Upper lobe of right lung (tissue), 1 donor: ENCODE data around the gene ROBO3. TPM values are rescaled to one million over a fixed set of nuclear protein-coding genes. Genes with fewer than 3 reads are reported as not detected.

ENCODE experiments used
- ATAC-seq: fragments of 200-7000 bp; cut with Tn5 transposase; one replicate; pipeline ENCODE4 v1.9.1; 2020; ENCODE audit warnings: mild to moderate bottlenecking, moderate library complexity
- DNase-seq: peaks from one replicate; pipeline ENCODE4 v3.0.0-alpha.2; 2020
- H3K27ac ChIP-seq: fragments of 200-600 bp; one replicate; pipeline ENCODE4 v1.8.0; 2022
- H3K27me3 ChIP-seq: fragments of 200-600 bp; one replicate; pipeline ENCODE4 v1.8.0; 2022; ENCODE audit warnings: mild to moderate bottlenecking
- H3K36me3 ChIP-seq: fragments of 200-600 bp; one replicate; pipeline ENCODE4 v1.8.0; 2022
- H3K4me1 ChIP-seq: fragments of 200-600 bp; one replicate; pipeline ENCODE4 v1.8.0; 2022
- H3K4me3 ChIP-seq: fragments of 200-600 bp; one replicate; pipeline ENCODE4 v1.8.0; 2022; ENCODE audit warnings: mild to moderate bottlenecking
- H3K9me3 ChIP-seq: fragments of 200-600 bp; one replicate; pipeline ENCODE4 v1.8.0; 2022
- intact Hi-C: fragments of 100-400 bp; cut with DNase I; formaldehyde crosslinking; loops from one replicate; pipeline ENCODE4 v1.11.0; 2022
- total RNA-seq: library from RNA; stranded (reverse); fragmentation: NEBNext Ultra II Directional; extraction: Animal tissue kit (Norgen Biotek cat#: 25700); gene quantifications from one replicate; pipeline ENCODE4 v1.2.1, GENCODE V29; 2021
- TF ChIP-seq, protein P1 (sequence below): fragments of 200-600 bp; IDR thresholded peaks from one replicate; pipeline ENCODE4 v1.8.0; 2022; ENCODE audit warnings: antibody characterized with exemption
- donor health status: DM: no; HTN: yes; CAD: no; lungs with severe emphysema.

Gene ROBO3
- total RNA-seq, 1 donor from 2014 or later = 12.6 TPM

GRCh38 chr11:124825876-124826275 is 39.4 kb upstream of the ROBO3 start:
- intact Hi-C loops = no loop called here
- H3K4me1 ChIP-seq = no peaks in the 10 kb centered on the region
- no peak overlapping the region for H3K4me3 ChIP-seq
- H3K27me3 ChIP-seq = no peaks in the 10 kb centered on the region
- ATAC-seq (no peak), DNase-seq (no peak)
- no peaks in the 10 kb centered on the region for H3K9me3 ChIP-seq
- TF ChIP-seq, protein P1, sequence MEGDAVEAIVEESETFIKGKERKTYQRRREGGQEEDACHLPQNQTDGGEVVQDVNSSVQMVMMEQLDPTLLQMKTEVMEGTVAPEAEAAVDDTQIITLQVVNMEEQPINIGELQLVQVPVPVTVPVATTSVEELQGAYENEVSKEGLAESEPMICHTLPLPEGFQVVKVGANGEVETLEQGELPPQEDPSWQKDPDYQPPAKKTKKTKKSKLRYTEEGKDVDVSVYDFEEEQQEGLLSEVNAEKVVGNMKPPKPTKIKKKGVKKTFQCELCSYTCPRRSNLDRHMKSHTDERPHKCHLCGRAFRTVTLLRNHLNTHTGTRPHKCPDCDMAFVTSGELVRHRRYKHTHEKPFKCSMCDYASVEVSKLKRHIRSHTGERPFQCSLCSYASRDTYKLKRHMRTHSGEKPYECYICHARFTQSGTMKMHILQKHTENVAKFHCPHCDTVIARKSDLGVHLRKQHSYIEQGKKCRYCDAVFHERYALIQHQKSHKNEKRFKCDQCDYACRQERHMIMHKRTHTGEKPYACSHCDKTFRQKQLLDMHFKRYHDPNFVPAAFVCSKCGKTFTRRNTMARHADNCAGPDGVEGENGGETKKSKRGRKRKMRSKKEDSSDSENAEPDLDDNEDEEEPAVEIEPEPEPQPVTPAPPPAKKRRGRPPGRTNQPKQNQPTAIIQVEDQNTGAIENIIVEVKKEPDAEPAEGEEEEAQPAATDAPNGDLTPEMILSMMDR = no peak
- no peak overlapping the region for H3K27ac ChIP-seq
- H3K36me3 ChIP-seq = no peaks in the 10 kb centered on the region

- intact Hi-C loops = no loop called here
- H3K27ac ChIP-seq = no peak overlapping the region
- ATAC-seq = no peak
- H3K4me1 ChIP-seq = no peaks in the 10 kb centered on the region
- DNase-seq = no peak
- no peaks in the 10 kb centered on the region for H3K9me3 ChIP-seq
- no peak overlapping the region for H3K4me3 ChIP-seq
- H3K27me3 ChIP-seq = no peaks in the 10 kb centered on the region
- no peaks in the 10 kb centered on the region for H3K36me3 ChIP-seq
- TF ChIP-seq, protein P1 = no peak
Measured at GRCh38 chr11:124829986-124830385, 35.2 kb upstream of the ROBO3 start.

DNA sequence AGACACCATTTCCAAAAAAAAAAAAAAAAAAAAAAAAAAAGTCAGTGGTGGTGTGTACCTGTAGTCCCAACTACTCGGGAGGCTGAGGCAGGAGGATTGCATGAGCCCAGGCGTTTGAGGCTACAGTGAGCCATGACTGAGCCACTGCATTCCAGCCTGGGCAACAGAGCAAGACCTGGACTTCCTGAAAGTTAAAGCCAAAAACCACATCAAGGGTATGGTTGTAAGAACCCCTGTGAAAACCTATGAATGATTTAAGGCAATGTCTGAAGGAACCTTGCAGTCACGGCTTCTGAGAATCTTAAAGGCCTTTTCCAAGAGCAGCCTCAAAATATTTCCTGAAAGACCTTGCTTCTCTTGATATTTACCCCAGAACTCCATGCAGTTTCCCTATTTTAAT is 34.5 kb upstream of the ROBO3 start:
- intact Hi-C loops = no loop called here
- H3K27me3 ChIP-seq = no peaks in the 10 kb centered on the region

GRCh38 chr11:124831897-124832296 is 33.3 kb upstream of the ROBO3 start:
- TF ChIP-seq, protein P1 = no peak
- Histone ChIP-seq H3K36me3 (no peaks in the 10 kb centered on the region), H3K9me3 (no peaks in the 10 kb centered on the region), H3K4me1 (peaks cover 4% of the 10 kb centered on the region), H3K4me3 (no peak overlapping the region), H3K27ac (no peak overlapping the region), H3K27me3 (no peaks in the 10 kb centered on the region)
- no peak for DNase-seq
- no peak for ATAC-seq
- intact Hi-C loops = no loop called here

More for the DNA sequence above, 34.5 kb upstream of the ROBO3 start:
- Histone ChIP-seq H3K27ac (no peak overlapping the region), H3K36me3 (no peaks in the 10 kb centered on the region), H3K4me3 (no peak overlapping the region), H3K4me1 (no peaks in the 10 kb centered on the region), H3K9me3 (no peaks in the 10 kb centered on the region)
- DNase-seq (no peak), ATAC-seq (no peak)
- TF ChIP-seq, protein P1 = no peak

GRCh38 chr11:124832571-124832970 is 32.7 kb upstream of the ROBO3 start:
- Histone ChIP-seq H3K4me1 (peaks cover 8% of the 10 kb centered on the region), H3K4me3 (no peak overlapping the region), H3K27ac (no peak overlapping the region), H3K9me3 (no peaks in the 10 kb centered on the region), H3K27me3 (no peaks in the 10 kb centered on the region), H3K36me3 (no peaks in the 10 kb centered on the region)
- TF ChIP-seq, protein P1 = no peak
- intact Hi-C loops = no loop called here
- DNase-seq = no peak
- no peak for ATAC-seq

- Histone ChIP-seq H3K36me3 (no peaks in the 10 kb centered on the region), H3K4me1 (peaks cover 15% of the 10 kb centered on the region), H3K27me3 (peaks cover 20% of the 10 kb centered on the region), H3K27ac (no peak overlapping the region), H3K4me3 (no peak overlapping the region), H3K9me3 (no peaks in the 10 kb centered on the region)
- TF ChIP-seq, protein P1 = no peak
- ATAC-seq (no peak), DNase-seq (no peak)
- intact Hi-C loops = no loop called here
Measured at GRCh38 chr11:124834526-124835180, 30.6 kb upstream of the ROBO3 start.
